Activated T-helper 1 cell treated with anti-CD3 and anti-CD28 coated beads, Interleukin-2, amount 50 U/mL, for 16 hours (primary cell): Measurements from ENCODE around the gene LRRC8C.

Experiments used
- DNase-seq, 2 donors: peaks; one replicate each; pipeline ENCODE4 v3.0.0-alpha.2; 2020; ENCODE audit warnings: low read depth in 1 of 2, low spot score in 1 of 2

LRRC8C gene

DNA sequence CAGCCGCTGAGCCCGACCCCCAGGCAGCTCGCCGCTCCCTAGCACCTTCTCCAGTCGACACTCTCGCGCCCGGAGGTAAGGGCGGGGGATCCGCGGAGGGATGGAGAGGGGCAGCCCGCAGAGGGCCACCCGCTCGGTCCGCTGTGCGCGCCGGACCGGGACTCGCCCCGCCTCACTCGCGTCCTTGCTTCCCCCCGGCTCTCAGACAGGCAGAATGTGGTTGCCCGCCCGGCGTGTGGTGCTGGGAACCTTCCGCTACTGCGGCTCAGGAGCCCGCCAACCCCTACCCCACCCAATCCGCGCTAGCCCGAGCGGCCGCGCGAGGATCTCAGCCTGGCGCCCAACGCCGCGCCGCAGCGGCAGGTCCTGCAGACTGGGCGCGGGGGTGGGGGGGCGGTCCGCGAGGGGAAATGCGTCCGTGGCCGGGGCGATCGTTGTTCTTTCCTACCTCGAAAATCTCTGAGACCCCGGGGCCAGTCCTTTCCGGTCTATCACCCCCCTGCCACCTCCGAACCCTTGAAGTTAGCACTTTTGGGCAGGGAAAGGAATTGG lies 404 bp downstream of the LRRC8C start:
- DNase-seq: peak in 1 of 2 donors; percentile 40

DNA sequence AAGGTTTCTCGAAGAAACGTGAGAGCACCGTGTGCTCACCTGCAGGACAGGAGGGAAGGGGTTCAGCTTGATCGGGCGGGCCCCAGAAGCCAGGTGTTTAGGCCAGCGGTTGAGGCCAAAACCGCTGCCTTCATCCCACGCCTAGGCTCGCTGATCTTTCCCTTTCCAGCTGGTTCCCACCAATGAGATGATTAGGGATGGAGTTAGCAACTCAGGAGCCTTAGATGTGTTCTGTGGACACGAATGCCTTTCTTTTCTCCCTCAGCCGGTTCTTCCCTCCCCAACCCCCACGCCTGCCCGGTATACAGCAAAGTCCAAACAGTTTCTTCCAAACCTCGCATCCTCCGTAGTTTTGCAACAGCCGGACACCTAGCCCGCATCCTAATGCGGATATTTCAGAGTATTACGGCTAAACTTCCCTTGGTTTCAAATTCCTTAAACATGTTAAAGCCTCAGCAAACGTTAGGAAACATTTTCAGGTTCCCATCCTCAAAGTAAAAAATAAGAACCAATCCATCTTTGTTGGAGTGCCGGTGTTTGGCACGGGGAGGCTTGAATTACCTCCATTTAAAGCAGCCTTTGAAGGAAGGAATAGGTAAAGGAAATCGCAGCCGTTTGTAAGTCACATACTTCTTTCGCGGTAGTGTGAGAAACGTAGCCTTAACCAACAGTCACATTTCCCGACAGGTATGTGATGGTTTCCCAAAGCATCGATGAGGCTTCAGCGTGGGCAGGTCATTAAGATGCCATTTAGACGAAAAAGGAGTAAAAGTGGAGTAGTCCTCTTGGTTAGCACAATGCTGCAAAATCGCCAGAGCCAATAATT lies 1.1 kb downstream of the LRRC8C start:
- DNase-seq: no peak

DNA sequence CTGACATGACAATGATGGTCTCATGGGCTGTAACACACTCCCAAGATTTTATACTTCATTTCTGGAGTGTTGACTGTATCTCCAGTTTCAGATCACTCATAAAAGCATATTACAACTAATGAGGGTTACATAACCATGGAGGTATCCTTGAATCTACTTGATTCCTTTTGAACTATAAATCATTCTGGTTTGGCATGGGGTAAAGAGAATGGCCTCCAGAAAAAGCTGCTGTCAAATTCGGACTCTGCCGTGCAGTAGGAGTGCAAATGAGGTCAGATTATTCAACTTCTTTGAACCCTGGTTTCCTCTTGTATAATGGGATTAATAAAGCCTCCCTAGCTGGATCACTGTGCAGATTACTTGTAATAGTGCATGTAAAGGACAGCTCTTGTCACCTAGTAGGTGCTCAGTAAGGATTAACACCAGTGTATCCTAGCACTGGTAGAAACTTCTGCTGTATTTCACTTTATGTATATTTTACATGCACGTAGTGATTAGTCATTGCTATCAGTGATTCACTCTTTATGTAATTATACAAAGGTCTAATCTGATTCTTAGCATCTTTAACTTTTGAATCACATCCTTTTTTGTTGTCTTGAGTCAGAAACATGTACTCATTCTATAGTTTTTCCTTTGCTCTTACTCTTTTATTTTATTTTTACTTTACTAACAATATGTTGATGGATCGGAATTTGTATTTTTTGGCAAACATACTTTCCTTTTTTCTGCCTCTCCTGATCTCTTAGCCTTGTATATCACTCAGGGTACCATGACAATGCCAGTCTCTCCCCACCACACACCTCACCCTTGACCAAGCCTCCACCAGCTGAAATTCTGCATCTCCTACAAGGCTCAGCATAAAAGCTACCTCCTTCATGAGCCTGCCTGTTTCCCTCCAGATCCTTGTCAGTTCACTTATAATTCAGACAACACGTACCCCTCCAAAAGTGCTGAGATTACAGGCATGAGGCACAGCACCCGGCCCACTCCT lies 3.2 kb downstream of the LRRC8C start:
- no peak for DNase-seq

DNA sequence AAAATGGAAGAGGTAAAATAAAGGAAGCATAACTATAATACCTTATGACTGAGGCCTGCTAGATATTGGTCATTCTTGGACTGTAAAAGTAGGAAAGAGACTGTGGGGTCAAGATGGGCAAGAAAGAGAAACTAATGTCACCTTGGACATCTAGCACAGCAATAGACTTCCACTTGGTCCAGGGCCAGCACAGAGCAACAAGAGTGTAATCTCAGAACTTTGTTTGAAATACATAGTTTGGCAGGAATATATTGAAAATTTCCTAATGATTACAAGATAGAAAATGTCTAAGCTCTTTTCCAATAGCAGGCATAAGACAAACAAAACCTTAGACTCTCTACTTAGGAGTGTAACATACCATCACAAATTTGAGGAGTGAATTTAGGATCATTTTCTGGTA lies 4.6 kb downstream of the LRRC8C start:
- DNase-seq: no peak

DNA sequence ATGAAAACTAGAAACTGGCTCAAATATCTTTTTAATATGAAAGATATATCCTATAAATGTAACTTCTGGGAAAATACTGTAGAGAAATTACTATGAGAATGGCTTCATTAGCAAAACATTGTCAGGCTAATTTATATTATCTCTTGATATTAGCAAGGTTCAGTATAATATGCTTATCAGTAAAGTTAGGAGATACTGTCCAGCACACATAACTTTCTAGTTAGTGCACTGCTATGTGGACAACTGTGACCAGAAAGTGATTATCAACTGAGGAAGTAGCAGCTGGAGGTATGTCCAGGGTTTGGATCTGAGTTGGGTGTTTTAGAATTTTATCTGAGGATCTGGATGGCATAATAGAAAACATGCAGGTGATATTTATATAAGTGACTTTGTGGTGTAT lies 7.5 kb downstream of the LRRC8C start:
- no peak for DNase-seq

DNA sequence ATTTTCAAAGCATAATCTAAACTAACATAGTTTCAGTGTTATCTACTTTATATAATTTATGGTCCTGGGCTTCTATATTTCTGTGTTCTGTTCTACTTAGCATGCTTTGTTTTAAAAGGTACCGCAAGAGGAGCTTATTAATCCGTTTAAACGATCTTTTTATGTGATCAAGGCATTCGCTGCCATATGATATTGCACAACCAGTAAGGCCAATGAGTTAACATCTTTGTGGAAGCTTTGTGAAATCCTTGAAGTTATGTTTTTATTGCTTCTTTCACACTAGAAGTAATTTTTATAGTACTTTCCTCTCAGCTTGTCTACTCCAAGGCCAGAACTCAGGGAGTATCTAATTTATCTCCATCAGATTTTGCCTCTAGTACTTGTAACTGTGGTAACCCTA lies 8.9 kb downstream of the LRRC8C start:
- no peak for DNase-seq

DNA sequence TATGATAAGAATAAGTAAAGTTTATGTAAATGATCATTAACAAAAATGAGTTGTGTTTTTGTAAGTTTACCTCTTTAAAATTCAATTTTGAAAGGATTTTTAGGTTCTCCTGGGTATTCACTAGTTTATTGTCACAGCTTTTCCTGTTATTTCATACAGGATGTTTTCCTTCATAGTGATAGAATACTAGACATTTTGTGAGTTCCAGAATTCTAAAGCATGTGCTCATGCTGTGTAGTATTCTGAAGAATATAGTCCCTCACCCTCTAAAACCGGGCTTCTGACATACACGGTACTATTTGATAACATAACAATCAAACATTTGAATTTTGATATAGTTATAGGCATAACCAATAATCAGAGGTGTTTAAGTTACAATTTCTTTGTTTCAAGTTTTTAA lies 10.7 kb downstream of the LRRC8C start:
- DNase-seq: no peak

DNA sequence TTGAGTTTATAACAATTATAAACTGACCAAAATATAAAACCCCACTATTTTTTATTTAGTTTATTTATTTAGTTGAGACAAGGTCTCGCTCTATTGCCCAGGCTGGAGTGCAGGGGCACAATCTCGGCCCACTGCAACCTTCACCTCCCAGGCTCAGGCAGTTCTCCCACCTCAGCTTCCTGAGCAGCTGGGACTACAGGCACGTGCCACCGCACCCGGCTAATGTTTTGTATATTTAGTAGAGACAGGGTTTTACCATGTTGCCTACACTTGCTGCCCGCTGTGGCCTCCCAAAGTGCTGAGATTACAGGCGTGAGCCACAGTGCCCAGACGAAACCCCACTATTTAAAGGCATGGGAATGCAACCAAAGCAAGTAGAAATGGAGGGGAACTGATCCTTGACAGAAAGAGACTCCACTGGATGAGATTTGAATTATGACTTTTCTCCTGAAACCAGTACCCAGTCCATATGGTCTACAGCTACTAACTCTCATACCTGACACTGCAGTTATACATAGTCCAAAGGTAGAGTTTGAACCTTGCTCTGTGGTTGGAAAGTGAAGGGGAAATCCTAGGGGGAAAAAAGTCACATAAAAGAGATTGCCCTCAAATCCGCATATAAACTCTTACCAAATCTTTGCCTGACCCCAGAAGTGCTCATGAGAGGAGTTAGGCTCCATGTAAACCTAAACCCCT lies 11.3 kb downstream of the LRRC8C start:
- no peak for DNase-seq

DNA sequence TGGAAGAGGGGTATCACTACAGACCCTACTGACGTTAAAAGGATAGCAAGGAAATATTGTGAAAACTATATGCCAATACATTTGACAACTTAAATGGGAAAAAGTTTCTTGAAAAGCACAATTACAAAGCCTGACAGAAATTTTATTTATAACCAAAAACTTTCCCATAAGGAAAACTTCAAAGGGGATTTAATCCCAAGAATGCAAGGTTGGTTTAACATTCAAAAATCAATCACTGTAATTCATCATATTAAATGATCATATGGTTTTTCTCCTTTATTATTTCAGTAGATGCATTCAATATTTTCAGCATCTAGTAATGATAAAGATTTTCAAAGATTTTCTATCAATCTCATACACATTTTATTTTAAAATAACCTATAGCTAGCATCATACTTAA lies 13.3 kb downstream of the LRRC8C start:
- DNase-seq: no peak

DNA sequence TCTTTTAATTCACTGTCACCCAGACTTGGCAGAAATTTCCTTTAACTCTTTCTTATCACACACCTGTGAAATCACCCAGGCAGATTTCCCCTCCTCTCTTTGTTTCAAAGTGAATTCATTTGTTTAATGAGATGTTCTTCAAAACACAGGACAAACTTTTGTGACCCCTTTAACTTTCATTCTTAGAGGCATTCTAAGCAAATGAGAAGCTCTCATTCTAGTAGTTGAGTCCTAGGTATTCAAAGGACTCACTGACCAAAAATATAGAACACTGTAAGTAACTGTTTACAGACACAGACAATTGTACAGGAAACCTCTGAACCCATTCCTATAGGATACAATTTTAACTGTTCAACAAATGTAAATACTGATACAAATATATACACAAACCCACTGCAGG lies 16.9 kb downstream of the LRRC8C start:
- DNase-seq: no peak

DNA sequence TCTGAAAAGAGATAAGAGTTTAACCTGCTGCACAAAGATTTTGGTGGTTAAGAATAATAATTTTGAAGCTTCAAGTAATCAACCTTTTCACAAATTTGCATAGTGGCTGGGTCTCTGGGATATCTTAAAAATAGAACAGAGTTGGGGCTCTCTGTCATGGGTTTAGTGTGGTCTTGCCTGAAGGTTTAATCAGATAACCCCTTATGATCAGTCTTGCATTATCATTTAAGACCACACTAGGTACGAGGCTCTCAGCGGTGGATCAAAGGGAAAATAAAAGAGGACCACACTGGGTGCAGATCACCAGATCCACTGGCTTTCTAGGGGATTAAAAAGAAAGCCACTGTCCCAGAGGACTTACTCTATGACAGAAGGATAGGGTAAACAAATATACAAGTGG lies 19.5 kb downstream of the LRRC8C start:
- DNase-seq: no peak

DNA sequence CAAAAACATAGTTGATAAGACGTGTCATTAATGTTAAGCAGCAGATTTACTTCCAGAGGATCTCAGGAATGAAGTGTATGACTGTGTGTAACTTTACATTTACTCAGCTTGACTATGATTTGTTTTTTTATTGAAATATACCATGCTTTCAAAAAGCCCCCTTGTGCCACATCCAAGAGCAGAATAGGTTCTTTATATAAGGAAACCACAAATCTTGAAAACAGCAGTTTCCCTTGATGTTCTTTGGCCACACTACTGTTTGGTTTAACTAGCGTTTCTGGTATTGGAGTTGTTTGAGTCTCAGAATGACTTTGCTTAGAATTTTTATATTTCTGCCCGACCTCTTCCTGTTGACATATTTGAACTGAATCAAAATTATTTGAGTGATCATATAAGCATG lies 25.0 kb downstream of the LRRC8C start:
- no peak for DNase-seq

DNA sequence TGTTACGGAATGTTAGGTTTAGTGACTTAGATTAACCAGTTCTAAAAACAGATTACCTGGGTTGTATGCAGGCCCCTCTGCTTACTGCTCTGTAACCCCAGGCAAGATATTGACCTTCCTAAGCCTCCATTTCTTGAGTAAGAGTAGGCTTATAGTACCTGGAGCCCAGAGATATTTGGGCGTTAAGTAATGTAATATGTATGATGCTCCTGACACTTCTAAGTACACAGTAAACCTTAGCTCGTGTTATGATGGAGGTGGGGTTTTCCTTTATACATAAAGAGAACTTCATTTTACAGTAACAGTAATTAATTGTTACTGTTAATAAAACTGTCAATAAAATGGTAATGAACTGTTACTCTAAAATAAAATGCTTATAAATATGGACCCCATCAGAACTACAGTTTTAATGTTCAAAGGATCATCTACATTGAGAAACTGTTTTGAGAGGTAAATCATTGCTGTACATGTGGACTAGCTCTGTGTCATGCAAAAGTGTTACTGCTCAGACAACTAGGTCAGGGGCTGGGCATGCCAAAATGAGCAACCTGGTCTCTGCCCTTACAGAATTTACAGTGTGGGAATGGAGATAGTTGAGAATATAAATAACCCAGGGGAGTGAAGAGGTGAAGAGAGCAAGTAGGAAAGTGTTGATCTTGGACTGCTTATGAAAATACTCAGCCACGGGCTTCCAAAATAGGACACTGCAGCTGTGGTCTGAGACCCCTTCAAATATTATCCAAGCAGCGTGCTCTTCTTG lies 26.6 kb downstream of the LRRC8C start:
- no peak for DNase-seq

DNA sequence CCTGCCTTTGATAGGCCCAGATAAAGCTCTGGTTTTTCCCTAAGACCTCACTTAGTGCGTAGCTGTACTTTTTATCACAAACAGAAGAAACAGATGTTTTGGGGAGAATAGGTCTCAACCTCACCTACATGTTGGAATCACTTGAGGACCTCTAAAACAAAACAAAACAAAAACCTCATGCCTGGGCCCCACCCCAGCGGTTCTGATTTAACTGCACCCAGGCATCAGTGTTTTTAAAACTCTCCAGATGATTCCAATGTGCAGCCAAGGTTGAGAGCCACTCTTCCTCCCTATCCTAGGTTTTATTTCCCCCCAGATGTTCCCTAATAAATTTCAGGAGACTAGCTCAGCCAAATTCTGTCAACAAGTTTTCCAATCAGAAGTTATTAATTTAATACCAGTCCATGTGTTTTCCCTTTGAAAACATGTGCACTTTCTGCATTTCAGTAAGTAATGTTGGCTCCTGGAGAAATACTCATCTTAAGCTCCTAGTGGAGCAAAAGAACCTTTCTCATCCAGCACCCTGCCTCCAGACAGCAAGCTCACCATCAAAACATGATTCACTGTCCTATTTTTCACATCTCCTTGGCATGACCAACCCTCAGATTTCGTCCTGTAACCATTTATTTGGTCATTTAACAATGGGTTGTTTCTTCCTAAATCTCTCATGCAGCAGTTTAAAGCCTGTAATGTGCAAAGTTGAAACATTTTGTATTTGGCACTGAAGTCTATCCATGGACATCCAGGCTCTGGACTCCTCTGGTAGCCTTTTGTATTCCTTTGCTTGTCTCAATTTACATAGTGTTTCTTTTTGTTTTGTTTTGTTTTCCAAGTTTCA lies 27.5 kb downstream of the LRRC8C start:
- DNase-seq: no peak

DNA sequence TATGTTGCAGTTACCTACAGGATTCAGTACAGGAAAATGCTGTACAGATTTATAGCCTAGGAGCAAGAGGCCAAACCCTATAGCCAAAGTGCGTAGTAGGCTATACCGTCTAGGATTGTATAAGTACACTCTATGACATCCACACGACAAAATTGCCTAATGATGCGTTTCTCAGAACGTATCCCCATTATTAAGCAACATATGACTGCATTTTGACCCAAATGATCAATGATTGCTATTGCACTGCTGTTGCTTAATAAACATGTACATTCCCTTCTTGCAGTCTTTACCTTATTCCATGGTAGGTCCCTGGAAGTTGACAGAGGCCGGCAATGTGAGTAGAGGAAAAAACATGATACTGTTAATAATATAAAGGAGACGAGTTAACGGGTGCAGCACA lies 33.0 kb downstream of the LRRC8C start:
- no peak for DNase-seq

DNA sequence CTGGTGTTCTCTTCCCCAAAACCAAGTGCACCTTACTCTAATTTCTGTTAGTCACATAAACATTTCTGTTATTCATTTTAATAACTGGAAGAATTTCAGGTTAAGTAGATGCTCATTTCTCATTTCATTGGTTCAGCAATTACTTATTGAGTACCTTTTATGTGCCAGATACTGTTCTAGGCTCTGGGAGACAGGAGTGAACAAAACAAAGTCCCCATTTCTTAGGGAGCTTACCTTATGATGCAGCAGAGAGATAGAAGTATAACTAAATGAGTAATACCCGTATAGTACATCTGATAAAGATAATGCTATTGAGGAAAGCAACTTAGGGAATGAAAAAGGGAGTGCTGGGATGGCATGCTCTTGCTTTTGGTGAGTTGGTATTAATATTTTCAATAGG lies 33.7 kb downstream of the LRRC8C start:
- no peak for DNase-seq

DNA sequence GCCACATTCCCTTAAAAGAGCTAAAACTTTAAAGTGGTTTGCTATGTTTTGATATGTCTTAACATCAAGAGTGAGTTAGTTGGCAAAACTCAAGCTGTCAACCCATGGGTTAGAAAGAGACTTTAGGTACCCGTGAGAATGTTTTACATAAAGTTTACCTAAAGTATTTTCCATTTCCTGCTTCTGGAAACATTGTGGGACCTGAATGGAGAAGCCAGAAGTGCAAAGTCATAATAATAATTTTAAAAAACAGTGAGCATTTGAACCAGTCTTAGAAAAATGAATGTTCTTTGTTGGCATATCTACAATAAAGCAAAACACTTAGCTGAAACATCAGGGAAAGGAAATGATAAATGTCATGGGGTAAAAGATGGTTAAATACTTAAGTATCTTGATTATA lies 34.8 kb downstream of the LRRC8C start:
- no peak for DNase-seq

DNA sequence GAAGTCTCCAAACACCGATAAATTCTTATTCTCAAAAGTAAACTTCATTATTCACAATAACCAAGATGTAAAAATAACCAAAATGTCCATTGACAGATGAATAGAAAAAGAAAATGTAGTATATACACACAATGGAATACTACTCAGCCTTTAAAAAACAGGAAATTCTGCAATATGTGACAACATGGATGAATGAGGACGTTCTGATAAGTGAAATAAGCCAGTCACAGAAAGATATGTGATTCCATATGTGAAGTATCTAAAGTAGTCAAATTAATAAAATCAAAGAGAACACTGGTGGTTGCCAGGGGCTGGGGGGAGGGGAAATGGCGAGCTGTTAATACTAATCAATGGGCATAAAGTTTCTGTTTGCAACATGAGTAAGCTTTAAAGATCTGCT lies 36.0 kb downstream of the LRRC8C start:
- no peak for DNase-seq

DNA sequence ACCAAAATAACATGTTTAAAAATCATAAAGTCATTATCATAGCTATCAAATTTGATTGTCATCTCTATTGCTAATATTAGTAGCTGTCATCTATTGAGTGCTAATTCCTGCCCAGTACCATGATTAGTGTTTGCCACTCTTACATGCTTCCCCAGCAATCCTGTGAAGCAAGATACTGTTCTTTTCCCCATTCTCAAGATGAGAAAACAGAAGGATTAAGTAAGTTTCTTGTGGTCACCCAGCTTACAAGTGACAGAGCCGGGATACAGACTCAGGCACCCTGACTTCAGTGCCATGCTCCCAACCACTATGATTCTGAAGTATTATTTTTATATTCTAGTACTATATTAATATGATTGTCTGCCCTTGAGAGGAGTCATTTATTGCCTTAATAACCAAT lies 36.5 kb downstream of the LRRC8C start:
- DNase-seq: no peak

DNA sequence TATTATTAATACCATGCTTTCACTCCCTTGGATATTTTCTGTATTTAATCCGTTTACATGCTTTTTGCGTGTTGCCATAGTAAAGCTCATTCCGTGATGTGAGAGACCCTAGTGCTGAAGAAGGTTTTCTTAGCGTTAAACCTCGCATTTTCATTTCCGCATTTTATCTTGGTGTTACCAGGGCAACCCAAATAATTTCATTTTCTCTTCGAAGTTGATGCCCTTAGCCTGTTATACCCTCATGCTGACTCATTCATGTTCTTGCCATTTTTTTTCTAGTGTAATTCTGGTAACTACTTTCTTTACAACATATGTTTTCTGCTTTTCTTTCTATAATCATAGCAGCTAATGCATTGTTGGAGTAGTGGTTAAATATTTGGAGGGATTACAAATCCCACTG lies 37.2 kb downstream of the LRRC8C start:
- DNase-seq: no peak
